Gastrocnemius medialis (tissue), 4 donors: ENCODE data around the gene FMOD.

Source experiments
- POLR2A ChIP-seq, 2 donors: fragments of 450-650 bp; IDR thresholded peaks; one replicate each; pipeline ENCODE4 v1.6.1; 2017; ENCODE audit warnings: antibody characterized with exemption in 2 of 2, mild to moderate bottlenecking in 2 of 2, moderate library complexity in 2 of 2
- TF ChIP-seq, protein P1 (sequence below), 5 experiments: fragments of 450-650 bp in 3 of 5; fragments of 200-600 bp in 2 of 5; sonication (generic) in 2 of 5; IDR thresholded peaks in 4 of 5; conservative IDR thresholded peaks in 1 of 5; 1 replicate in 4 of 5; 2 replicates in 1 of 5; pipeline ENCODE4 v1.5.1; 2016 to 2019; ENCODE audit warnings: antibody characterized with exemption in 5 of 5, mild to moderate bottlenecking in 3 of 5, moderate library complexity in 3 of 5

DNA sequence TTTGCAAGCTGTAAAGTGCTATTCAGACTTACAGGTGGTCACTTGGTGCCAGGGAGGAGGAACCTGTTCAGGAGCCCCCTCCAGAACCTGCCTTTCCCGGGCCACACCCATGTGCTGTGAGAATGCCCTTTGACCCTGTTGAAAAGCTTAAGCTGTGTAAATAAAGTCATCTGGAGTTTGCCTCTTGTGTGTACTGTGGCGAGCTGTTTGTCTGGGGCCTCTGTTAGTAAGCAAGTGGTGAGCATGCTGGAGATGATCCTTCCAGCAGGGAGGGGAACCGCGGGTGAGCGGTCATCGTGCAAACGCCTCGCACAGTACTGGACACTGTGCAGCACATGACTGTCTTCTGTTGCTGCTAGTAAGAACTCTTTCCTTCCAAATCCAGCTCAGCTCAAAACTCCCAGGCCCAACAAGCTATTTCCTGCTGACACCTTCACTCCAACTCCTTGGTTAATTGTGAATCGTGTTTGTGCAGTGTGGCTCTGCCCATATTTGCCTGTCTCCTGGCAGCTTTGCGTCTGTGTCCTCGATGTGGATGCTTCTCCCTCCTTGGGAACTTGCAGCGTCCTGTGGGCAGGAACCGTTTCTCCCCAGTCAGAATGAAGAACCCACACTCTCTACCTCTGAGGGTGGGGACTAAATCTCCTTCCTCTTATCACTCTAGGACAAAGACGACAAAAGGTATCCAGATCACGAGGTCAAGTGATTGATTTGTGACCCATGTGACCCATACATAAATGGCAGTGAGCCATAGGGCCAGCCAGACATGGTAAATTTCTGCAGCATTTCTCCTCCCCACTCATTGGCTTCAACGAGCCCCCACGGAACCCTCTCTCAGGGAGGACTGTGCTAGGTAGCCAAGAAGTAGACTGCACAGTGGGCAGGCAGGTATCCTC, 59.5 kb downstream of the FMOD start:
- TF ChIP-seq, protein P1, sequence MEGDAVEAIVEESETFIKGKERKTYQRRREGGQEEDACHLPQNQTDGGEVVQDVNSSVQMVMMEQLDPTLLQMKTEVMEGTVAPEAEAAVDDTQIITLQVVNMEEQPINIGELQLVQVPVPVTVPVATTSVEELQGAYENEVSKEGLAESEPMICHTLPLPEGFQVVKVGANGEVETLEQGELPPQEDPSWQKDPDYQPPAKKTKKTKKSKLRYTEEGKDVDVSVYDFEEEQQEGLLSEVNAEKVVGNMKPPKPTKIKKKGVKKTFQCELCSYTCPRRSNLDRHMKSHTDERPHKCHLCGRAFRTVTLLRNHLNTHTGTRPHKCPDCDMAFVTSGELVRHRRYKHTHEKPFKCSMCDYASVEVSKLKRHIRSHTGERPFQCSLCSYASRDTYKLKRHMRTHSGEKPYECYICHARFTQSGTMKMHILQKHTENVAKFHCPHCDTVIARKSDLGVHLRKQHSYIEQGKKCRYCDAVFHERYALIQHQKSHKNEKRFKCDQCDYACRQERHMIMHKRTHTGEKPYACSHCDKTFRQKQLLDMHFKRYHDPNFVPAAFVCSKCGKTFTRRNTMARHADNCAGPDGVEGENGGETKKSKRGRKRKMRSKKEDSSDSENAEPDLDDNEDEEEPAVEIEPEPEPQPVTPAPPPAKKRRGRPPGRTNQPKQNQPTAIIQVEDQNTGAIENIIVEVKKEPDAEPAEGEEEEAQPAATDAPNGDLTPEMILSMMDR (IDR thresholded peaks at IDR 0.05 in 4 of 5, conservative IDR thresholded peaks at IDR 0.05 in 1 of 5) = no peak
- no peak for TF ChIP-seq POLR2A (IDR thresholded peaks at IDR 0.05)
